ENCODE results near the gene PRPF6.
"Not testable (repeated sequence)": the region's sequence is repeated elsewhere in the genome, so short reads cannot be mapped to it uniquely, and the experiment has no call there.

The PRPF6 gene

GRCh38 chr20:64011366-64011779 is 30.4 kb downstream of the PRPF6 start:
- no peak overlapping the region for H3K4me3 ChIP-seq (ENCODE audit: low read depth, low read length)
- ChIA-PET POLR2A (no interaction called here), CTCF (no interaction called here)
- TF ChIP-seq CTCF (IDR thresholded peaks at IDR 0.05; ENCODE audit: insufficient read depth, low read length, missing control alignments), result no peak
- no peak for DNase-seq (ENCODE audit: low read depth, low spot score)

GRCh38 chr20:64012385-64013154 is 31.6 kb downstream of the PRPF6 start:
- POLR2A ChIA-PET; DNase-seq (ENCODE audit: low read depth, low spot score); CTCF ChIA-PET; H3K4me3 ChIP-seq (ENCODE audit: low read depth, low read length): not testable (repeated sequence)

GRCh38 chr20:64015635-64016034 is 34.7 kb downstream of the PRPF6 start:
- TF ChIP-seq CTCF (IDR thresholded peaks at IDR 0.05; ENCODE audit: insufficient read depth, low read length, missing control alignments), result no peak
- ChIA-PET POLR2A (no interaction called here), CTCF (no interaction called here)
- no peak for DNase-seq (ENCODE audit: low read depth, low spot score)
- no peak overlapping the region for H3K4me3 ChIP-seq (ENCODE audit: low read depth, low read length)

- POLR2A ChIA-PET, result no interaction called here
- DNase-seq (ENCODE audit: low read depth, low spot score), result no peak
- H3K4me3 ChIP-seq (ENCODE audit: low read depth, low read length), result no peak overlapping the region
- no peak for TF ChIP-seq CTCF (IDR thresholded peaks at IDR 0.05; ENCODE audit: insufficient read depth, low read length, missing control alignments)
- CTCF ChIA-PET, result no interaction called here
These were observed 40.4 kb downstream of the PRPF6 start for GRCh38 chr20:64021124-64021975.

- H3K4me3 ChIP-seq (ENCODE audit: low read depth, low read length), result no peak overlapping the region
- ChIA-PET CTCF (interaction anchor here (1.6 kb wide), 1 partner anchor 16 kb away, joined by 10 read pairs; no protein-coding TSS in a partner anchor), POLR2A (no interaction called here)
- TF ChIP-seq CTCF (IDR thresholded peaks at IDR 0.05; ENCODE audit: insufficient read depth, low read length, missing control alignments), result no peak
- DNase-seq (ENCODE audit: low read depth, low spot score), result no peak
These were observed 41.9 kb downstream of the PRPF6 start for GRCh38 chr20:64022671-64023360.

- no peak overlapping the region for H3K4me3 ChIP-seq (ENCODE audit: low read depth, low read length)
- ChIA-PET POLR2A (no interaction called here), CTCF (interaction anchor here (1.6 kb wide), 1 partner anchor 16 kb away, joined by 10 read pairs; no protein-coding TSS in a partner anchor)
- no peak for TF ChIP-seq CTCF (IDR thresholded peaks at IDR 0.05; ENCODE audit: insufficient read depth, low read length, missing control alignments)
- no peak for DNase-seq (ENCODE audit: low read depth, low spot score)
These were observed 42.6 kb downstream of the PRPF6 start for GRCh38 chr20:64023361-64024140.
